Left forelimb (tissue), 1 donor: ENCODE results near the gene GBP7.

Experiments used
- DNase-seq: peaks from one replicate; pipeline ENCODE4 v3.0.0-alpha.2; 2018; ENCODE audit warnings: low spot score

Gene GBP7

DNA sequence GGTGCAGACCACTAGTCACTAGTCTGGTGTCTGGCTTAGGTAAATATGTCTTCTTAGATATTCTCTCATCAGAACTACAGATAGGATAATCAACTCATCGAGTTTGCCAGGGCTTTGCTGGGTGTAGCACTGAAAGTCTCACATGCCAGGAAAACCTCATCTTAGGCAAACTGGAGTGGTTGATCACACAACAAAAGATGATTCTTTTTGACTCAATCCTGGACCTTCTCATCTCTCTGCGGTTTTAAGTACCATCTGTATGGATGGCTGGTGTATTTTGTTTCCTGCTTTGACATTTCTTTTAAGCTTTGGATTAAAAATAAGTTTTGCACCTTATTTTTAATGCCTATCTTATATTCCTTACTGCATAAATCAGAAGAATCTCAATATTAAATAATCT, 61.1 kb downstream of the GBP7 start:
- DNase-seq, result no peak

DNA sequence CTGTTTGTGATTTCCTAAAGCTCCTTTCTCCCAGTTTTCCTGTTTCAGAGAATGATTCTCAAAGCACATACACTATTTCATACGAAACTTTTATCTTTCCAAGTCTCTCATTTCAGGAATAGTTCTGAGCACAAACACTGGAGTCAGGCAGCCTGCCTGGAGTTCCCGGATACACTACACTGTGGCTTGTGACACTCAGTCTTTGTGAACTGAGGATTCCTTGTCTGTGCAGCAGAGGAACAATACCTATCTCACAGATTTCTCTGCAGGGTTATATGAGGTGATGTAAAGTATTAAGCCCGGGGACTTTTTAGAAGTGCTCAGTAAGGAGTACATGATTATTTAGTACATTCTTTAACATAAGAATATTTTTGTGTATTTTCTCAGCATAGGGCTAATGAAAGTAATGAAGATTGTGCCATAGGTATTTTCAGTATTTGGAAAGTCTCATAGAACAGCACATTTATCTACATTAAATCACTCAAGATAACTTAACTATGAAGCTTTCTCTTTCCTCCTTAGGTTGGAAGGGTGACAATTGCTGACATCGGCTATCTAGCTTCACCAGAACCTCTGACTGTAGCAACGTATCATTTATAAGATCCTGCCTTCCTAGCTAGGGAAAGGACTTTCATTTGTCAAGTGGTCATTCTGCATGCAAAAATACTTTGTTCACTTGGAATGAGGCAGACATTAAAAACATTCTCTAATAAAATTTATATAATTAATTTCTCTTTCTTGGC, 62.8 kb downstream of the GBP7 start:
- no peak for DNase-seq

DNA sequence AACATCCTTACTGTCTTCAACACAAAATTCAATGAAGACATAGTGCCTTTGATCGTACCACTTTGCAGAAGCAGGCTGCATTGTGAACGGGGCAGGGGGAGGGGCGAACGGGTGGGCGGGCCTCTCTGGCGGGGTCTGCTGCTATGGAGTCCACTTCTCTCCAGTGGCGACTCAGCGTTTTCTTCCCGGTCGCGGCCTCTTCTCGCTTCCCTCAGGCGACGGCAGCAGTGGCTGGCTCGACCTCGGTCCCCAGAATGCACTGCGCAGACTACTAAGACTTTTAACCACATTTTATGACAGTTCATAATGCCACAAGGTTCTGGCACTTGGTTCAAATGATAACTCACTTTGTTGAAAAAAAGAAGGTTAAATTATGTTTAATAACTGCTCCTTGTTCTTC, 71.1 kb downstream of the GBP7 start:
- no peak for DNase-seq

DNA sequence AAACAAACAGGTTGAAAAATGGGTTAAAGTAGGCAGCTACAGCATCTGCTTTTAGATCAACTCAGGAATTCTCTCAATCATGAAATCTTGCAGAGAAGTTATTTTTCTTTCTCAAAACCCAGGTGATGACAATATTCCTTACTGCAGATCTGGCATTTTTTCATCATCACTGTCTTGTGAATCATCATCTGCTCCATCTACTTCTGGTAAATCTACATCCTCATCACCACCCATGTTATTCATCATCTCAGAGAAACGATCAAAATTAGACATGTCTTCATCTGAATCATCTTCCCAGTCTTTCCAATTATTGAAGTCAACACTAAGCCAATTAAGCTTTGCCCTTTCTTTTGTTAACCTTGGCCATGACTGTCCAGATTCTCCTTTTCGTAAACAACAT, 71.7 kb downstream of the GBP7 start:
- DNase-seq, result no peak

DNA sequence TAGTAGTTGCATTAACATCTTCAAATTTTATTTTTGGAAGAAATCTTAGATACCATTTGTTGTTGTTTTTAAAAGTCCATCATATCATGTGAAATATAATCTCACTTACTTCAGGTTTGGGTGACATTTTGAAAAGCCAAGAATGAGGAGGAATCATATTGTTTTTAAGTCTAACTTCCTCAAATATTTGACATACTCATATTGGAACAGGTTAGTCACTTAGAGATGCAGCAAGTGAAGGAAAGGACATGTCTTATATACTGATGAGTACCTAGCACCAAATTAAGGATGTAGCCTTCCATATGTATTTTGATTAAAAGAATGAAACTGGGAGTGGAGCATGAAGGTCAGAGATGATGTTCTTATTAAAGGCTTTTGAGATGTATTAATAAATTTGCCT, 73.8 kb downstream of the GBP7 start:
- DNase-seq, result no peak

DNA sequence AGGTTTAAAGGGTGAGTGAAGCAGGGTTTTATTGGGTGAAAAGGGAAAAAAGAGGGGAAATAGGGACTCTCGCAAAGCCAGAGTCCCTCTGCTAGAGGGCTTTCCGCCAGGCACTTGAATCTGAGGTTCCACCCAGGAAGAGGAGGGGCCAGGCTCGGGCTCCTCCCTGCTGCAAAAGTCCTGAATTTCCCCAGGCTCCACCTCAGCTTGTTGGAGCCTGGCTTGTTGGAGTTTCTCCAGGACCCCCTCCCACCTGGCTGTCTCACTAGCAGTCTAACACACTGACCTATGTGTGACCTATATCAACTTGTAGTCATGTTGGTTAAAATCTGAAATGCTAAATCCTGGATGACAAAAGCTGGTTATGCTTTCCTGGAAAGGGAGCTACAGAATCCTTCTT, 75.4 kb downstream of the GBP7 start:
- DNase-seq, result no peak

DNA sequence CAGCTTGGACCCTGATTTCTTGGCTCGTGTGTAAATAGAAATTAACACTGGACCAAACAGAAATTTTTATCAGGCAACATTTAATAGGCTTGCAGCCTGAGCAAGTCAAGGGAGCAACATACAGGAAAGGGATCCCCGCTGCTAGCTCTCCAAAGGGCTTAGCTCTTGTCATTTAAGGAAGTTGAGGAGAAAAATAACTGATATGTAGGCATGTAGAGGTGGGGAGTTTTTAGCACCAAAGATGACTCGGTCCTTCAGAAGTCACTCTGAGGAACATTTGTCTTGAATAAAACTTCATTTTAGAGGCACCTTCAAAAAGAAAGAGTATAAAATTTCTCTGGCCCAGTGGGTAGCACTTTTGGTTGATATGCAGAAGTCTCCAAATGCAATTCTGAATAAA, 76.9 kb downstream of the GBP7 start:
- no peak for DNase-seq

DNA sequence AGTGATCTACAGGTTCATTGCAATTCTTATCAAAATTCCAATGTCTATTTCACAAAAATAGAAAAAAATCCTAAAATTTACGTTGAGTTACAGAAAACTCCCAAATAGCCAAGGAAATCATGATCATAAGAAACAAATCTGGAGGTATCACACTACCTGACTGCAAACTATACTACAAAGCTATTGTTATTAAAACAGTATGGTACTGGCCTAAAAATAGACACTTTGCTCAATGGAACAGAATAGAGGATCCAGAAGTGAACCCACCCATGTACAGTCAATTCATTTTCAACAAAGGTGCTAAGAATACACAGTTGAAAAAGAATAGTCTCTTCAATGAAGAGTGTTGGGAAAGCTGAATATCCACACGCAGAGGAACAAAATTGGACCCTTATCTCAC, 80.1 kb downstream of the GBP7 start:
- DNase-seq, result no peak

DNA sequence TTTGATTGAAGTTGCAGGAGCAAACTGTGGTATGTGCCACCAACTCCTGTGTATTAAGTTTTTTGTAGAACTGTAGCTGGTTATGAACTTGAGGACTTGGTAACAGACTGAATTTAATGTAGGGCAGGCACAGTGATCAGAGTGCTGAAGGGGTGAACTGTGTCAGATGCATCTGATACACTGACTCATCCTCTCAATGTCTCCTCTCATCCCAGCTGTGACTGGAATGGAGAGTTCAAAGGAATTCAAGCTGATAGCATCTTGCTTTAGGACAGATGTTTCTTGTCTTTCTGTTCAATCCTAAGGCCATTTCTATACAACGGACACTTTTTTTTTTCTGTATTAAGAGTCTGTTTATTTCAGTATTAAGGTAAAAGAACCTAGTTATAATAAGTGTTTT, 85.8 kb downstream of the GBP7 start:
- DNase-seq, result no peak

DNA sequence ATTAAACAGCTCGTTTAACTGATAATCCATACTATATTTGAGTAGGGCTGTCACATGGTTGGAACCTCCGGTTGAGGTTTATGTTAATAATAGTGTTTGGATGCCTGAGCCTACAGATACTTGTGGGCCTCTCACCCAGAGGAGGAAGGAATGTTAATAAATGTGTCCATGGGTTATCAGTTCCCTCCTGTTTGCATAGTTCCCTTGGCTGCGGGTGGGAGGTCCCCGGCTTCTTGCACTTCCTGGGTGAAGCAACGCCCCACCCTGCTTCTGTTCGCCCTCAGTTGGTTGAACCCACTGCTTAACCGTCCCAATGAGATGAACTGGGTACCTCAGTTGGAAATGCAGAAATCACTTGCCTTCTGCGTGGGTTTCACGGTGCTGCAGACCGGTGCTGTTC, 87.2 kb downstream of the GBP7 start:
- DNase-seq, result no peak

DNA sequence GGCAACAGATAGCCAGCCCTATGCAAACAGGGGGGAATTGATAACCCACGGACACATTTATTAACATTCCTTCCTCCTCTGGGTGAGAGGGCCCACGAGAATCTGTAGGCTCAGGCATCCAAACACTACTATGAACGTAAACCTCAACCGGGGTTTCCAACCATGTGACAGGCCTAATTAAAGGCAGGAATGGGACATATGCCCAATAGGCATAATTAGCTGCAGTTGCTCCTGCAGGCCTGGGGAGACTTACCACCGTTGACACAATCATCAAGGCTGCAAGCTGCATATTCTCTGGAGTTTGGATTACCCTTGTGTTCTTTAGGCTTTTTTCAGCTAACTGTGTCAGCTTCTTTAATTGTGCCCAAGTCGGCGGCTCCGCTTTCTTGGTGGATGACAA, 88.6 kb downstream of the GBP7 start:
- no peak for DNase-seq

DNA sequence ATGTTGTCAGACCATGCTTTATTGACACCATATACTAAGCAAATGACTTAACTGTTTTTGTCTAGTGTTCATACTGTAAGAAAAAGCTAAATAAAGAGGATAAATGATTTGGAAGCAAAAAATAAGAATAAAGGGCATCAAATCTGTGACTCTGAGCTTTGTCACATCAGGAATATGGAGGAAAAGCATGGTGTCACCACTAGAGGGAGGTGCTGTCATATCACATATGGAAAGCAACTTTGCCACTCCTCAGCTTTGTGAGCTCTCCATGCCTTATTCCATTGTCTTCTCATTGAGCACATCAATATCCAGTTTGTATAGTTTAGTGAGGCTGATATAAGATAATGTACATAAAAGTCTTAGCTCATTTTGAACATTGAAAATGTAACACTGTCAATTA, 90.0 kb downstream of the GBP7 start:
- no peak for DNase-seq
